ENCODE measurements around the gene CBX8.

CBX8 gene

DNA sequence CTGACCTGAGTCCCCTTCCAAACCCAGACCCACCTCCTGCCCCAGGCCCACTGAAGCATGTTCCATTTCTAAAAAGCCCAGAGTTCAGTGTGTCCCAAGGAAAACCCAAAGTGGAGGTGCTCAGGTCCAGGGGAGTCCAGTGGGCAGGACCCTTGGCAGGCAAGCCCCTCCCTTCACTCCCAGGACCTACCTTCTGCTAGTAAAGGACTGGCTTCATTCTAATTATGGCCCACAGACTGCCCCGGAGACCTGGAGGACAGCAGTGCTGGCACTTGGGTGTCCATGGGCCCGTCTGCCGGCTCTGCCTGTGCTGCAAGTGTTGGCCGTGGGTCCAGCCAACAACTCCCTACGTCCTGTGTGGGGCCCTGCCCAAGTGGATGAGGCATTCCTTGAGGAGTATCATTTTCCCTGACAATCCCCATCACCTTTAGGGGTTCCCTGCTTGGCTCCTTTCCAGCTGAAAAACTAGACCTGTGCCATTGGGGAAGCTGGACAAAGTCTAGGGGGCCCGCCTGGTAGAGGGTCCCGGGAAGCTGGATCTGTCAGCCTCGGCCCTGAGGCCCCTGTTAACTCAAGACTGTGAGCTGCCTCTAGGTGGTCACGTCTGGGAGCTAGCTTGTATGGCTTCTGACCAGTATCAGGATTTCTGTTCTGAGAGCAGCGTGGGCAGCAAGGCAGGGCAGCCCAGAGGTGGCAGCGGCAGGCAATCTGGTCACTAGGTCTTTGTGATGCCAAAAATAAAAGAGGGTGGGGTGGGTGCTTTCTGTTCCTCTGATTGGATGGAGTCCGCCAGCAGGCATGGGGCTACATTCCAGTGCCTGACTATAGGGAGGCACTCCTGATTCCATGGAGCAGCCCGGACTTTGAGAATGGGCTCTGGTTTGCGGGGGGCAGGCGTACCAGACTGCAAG, 10.7 kb downstream of the CBX8 start:
- Mint-ChIP-seq H3K4me1 (peaks cover 8% of the 10 kb centered on the region), H3K36me3 (no peaks in the 10 kb centered on the region), H3K27ac (no peak overlapping the region), H3K27me3 (peaks cover 46% of the 10 kb centered on the region), H3K4me3 (no peak overlapping the region), H3K9me3 (no peaks in the 10 kb centered on the region)

DNA sequence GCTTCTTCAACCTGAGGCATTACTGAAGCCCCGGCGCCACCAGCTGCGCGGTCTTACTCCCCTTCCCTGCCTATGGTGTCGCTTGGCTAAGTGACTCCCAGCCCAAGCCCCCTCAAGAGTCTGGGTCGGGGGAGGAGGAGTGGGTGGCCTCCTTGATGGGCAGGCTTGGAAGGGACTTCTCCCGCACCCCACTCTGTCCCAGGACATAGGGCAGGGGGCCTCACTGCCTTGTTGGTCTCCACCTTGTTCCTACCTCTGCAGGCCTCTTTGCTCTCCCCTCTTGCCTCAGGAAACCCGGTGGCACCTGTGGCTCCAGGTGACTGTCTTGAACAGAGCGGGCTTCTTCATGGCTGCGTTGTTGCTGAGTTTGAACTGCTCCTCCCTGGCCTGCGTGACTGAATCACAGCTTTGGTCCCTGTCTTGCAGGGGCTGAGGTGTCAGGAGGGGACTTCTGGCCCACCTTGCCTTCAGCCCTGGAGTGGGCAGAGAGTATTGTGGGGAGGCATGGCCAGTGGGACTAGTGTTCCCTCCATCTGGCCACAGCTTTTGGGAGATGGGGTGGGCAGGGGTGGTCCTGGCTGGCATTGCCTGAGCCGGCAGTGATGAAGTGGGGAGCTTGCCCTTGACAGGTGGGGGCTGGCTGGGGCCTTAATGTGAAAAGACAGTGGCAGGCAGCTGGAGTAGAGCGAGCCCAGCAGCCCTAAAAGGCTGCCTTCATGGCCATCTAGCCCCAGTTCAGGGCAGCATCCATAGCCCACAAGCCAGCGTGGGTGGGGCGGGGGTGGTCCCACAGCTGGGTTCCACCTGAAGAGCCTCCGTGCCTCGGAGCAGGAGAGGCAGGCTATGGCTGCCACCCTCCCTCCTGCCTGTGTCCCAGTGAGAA, 11.6 kb downstream of the CBX8 start:
- peaks cover 8% of the 10 kb centered on the region for H3K4me1 Mint-ChIP-seq
- no peak overlapping the region for H3K4me3 Mint-ChIP-seq
- H3K27ac Mint-ChIP-seq = no peak overlapping the region
- no peaks in the 10 kb centered on the region for H3K9me3 Mint-ChIP-seq
- peaks cover 52% of the 10 kb centered on the region for H3K27me3 Mint-ChIP-seq
- H3K36me3 Mint-ChIP-seq = no peaks in the 10 kb centered on the region

DNA sequence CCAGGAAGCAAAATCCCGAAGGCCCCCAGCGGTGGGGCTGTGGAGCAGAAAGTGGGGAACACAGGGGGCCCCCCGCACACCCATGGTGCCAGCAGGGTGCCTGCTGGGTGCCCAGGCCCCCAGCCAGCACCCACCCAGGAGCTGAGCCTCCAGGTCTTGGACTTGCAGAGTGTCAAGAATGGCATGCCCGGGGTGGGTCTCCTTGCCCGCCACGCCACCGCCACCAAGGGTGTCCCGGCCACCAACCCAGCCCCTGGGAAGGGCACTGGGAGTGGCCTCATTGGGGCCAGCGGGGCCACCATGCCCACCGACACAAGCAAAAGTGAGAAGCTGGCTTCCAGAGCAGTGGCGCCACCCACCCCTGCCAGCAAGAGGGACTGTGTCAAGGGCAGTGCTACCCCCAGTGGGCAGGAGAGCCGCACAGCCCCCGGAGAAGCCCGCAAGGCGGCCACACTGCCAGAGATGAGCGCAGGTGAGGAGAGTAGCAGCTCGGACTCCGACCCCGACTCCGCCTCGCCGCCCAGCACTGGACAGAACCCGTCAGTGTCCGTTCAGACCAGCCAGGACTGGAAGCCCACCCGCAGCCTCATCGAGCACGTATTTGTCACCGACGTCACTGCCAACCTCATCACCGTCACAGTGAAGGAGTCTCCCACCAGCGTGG, 12.4 kb downstream of the CBX8 start:
- Mint-ChIP-seq H3K4me3 (no peak overlapping the region), H3K4me1 (peaks cover 8% of the 10 kb centered on the region), H3K9me3 (no peaks in the 10 kb centered on the region), H3K27me3 (peaks cover 57% of the 10 kb centered on the region), H3K27ac (no peak overlapping the region), H3K36me3 (no peaks in the 10 kb centered on the region)

DNA sequence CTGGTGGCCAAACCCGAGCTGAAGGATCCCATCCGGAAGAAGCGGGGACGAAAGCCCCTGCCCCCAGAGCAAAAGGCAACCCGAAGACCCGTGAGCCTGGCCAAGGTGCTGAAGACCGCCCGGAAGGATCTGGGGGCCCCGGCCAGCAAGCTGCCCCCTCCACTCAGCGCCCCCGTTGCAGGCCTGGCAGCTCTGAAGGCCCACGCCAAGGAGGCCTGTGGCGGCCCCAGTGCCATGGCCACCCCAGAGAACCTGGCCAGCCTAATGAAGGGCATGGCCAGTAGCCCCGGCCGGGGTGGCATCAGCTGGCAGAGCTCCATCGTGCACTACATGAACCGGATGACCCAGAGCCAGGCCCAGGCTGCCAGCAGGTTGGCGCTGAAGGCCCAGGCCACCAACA, 13.0 kb downstream of the CBX8 start:
- H3K4me1 Mint-ChIP-seq = peaks cover 11% of the 10 kb centered on the region
- H3K27ac Mint-ChIP-seq = no peak overlapping the region
- H3K4me3 Mint-ChIP-seq = no peak overlapping the region
- peaks cover 56% of the 10 kb centered on the region for H3K27me3 Mint-ChIP-seq
- H3K9me3 Mint-ChIP-seq = no peaks in the 10 kb centered on the region
- H3K36me3 Mint-ChIP-seq = no peaks in the 10 kb centered on the region

DNA sequence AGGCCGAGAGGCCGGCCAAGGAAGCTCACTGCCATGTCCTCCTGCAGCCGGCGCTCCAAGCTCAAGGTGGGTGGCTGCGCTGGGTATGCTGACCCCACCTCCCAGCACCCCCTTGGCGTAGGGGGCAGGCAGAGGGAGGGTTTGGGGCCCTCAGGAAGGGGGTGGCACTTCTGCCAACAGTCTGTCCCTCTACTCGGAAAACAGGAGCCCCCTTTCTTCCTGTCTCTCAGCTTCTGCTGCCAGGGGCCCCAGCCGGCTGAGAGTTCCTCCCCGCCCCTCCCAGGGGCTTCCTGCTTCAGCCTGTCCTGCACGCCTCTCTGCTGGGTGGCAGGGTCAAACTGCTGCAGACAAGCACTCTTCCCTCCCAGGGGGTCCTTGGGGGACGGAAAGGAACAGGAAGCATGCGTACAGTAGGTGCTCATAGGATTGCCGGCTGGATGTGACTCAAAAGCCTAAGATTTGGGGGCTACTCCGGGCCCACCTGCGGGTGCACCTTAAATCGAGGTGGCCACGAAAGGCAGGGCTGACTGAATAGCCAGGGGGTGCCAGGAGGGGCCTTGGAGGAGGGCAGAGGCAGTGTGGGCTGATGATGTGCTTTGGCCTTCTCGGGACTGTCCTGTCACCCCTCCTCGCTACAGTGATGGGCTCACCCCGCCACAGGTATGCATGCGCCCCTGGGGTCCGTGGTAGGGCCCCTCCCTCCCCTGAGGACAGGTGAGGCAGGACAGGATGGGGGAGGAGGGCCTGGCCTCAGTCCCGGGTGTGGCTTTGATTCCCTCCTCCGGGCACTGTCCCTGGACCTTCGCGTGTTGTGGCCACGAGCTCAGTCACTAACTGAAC, 14.9 kb downstream of the CBX8 start:
- peaks cover 17% of the 10 kb centered on the region for H3K4me1 Mint-ChIP-seq
- no peak overlapping the region for H3K4me3 Mint-ChIP-seq
- H3K27ac Mint-ChIP-seq = no peak overlapping the region
- H3K36me3 Mint-ChIP-seq = no peaks in the 10 kb centered on the region
- H3K9me3 Mint-ChIP-seq = no peaks in the 10 kb centered on the region
- H3K27me3 Mint-ChIP-seq = peaks cover 45% of the 10 kb centered on the region

DNA sequence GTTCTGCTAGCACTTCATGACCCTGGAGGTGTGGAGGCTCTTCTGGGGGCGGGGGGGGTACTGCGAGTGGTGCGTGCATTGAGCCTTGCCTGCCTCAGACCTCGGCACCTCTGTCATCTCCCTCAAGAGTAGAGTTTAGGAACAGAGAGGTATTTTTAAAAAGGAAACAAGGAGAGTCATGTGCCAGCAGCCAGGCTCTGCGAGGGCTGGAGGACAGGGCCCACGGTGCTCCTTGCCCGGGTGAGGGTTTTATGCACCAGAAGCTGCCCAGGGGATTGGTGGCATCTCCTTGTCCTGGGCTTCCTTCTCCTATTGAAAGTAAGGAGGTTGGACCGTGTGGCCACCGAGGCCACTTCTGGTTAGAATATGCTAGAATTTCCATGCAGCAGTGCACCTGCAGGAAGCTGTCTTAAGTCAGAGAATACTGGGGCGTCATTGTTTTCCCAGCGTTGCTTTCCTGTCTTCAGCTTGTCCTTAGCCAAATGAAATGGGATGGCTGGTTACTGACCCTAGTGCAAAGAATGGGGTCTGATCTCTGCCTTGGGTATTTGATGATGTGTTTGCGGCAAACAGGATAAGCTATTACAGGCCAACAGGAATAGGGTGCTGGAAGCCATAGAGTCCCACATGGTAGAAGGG, 15.7 kb downstream of the CBX8 start:
- peaks cover 22% of the 10 kb centered on the region for H3K4me1 Mint-ChIP-seq
- no peaks in the 10 kb centered on the region for H3K36me3 Mint-ChIP-seq
- H3K9me3 Mint-ChIP-seq = no peaks in the 10 kb centered on the region
- H3K27me3 Mint-ChIP-seq = peaks cover 48% of the 10 kb centered on the region
- H3K27ac Mint-ChIP-seq = no peak overlapping the region
- H3K4me3 Mint-ChIP-seq = no peak overlapping the region

DNA sequence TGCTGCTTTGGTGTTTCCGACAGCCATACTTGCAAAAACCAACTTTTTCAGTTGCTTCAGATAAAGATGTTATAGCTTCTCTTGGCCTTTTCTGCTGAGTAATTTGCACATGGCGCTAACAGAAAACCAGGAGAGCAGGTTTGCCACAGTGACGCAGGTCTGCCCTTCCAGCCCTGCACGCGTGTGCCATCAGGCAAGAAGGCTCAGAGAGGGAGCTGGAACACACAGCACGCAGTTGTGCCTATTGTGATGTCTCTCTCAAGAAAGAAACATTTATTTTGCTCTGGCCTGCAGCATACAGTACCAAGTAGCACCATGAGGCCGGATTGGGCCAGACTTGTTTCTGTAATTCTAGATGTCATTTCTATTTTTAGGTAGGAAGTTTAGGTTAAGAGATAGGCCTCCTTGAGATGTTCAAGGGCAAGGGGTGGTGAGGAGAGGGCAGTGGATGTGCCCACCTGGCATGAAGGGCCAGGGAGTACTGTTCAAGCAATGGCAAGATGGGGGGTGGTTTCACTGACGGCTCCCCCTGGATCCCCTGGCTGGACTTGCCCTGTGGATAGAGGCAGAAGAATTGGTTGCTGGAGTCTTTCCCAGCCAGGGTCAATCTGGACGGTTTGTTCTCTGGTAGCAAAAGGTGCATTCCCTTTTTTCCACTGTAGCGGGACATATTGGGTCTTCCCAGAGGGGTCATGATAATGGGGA, 17.1 kb downstream of the CBX8 start:
- H3K4me1 Mint-ChIP-seq = peaks cover 22% of the 10 kb centered on the region
- no peak overlapping the region for H3K27ac Mint-ChIP-seq
- no peaks in the 10 kb centered on the region for H3K9me3 Mint-ChIP-seq
- no peaks in the 10 kb centered on the region for H3K36me3 Mint-ChIP-seq
- H3K4me3 Mint-ChIP-seq = peak overlapping the region; percentile 77
- peaks cover 53% of the 10 kb centered on the region for H3K27me3 Mint-ChIP-seq

DNA sequence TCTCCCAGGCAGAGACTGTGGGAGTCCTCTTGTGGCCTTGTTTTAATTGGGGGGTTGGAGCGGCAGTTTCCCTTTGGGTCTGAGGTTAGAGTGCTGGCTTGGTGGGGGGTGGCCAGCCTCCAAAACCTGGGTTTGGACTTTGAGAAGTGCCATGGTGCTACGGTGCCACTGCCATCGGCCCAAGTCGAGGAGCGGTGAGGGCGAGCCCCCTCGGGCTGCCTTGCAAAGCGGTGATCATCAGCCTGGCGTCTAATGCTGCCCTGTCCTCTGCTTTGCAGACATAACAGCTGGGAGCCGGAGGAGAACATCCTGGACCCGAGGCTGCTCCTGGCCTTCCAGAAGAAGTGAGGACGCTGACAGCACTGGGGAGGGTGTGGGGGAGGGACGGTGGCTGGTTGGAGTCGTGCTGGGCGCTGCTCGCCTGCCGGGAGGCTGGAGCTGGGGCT, 17.8 kb downstream of the CBX8 start:
- Mint-ChIP-seq H3K4me3 (peak overlapping the region; percentile 77), H3K4me1 (peaks cover 22% of the 10 kb centered on the region), H3K36me3 (no peaks in the 10 kb centered on the region), H3K27ac (peak overlapping the region; percentile 59), H3K9me3 (no peaks in the 10 kb centered on the region), H3K27me3 (peaks cover 59% of the 10 kb centered on the region)

DNA sequence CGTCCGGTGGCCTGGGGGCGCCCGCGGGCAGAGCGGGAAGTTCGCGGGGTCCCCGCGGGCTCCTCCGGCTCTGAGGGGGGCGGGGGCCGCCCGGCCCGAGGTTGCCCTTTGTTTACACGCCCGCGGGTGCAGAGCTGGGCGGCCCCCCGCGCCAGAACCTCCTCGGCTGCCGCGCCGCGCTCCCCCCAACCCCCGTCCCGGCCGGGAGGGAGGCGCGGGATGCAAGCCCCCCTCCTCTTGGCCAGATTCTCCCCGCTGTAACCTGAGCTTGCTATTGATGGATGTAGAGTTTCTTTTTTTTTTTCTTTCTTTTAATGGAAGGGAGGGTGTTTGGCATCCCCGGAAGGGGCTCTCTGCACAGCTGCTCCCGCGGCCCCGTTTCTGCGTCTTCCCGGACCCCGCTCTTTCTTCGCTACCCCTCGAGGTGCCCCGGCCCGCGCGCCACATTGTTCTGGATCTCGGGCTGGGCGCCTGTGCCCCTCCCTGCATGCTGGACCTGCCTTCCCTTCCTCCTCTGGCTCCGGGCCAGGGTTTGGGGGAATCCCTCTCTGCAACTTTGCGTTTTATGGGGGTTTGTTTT, 18.3 kb downstream of the CBX8 start:
- Mint-ChIP-seq H3K4me3 (peak overlapping the region; percentile 77), H3K9me3 (no peaks in the 10 kb centered on the region), H3K4me1 (peaks cover 22% of the 10 kb centered on the region), H3K27me3 (peaks cover 62% of the 10 kb centered on the region), H3K36me3 (no peaks in the 10 kb centered on the region), H3K27ac (peak overlapping the region; percentile 59)

DNA sequence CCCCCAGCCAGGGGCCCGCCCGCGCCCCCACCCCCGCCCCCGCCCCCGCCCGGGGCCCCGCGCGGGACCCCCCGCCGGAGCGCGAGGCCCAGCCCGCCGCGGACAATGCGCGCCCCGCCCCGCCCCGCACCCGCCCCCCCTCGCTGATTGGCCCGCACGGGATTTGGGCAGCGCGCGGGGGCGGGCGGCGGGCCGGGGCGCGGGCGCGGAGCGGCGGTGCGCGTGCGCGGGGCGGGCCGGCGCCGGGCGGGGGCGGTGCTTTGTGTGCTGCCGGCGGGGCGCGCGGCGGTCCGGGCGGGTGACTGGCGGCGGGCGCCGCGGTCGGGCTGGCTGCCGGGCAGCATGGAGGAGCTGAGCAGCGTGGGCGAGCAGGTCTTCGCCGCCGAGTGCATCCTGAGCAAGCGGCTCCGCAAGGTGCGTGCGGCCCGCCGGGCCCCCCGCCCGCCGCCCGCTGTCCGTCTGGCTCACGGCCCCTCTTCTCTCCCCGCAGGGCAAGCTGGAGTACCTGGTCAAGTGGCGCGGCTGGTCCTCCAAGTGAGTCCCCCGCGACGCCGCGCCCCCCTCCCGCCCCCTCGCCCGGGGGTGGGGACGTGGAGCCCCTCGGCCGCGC, 18.9 kb downstream of the CBX8 start, which contains the start of gene CBX2:
CBX2 (plus strand) TSS at position 255 of the 610 bp plus-strand sequence; CDS start at position 343, 88 bp downstream.
- H3K27me3 Mint-ChIP-seq = peaks cover 61% of the 10 kb centered on the region
- H3K27ac Mint-ChIP-seq = peak within 1 kb of the TSS; percentile 59
- H3K36me3 Mint-ChIP-seq = no peaks in the 10 kb centered on the region
- peaks cover 22% of the 10 kb centered on the region for H3K4me1 Mint-ChIP-seq
- peak within 1 kb of the TSS; percentile 77 for H3K4me3 Mint-ChIP-seq
- H3K9me3 Mint-ChIP-seq = no peaks in the 10 kb centered on the region

DNA sequence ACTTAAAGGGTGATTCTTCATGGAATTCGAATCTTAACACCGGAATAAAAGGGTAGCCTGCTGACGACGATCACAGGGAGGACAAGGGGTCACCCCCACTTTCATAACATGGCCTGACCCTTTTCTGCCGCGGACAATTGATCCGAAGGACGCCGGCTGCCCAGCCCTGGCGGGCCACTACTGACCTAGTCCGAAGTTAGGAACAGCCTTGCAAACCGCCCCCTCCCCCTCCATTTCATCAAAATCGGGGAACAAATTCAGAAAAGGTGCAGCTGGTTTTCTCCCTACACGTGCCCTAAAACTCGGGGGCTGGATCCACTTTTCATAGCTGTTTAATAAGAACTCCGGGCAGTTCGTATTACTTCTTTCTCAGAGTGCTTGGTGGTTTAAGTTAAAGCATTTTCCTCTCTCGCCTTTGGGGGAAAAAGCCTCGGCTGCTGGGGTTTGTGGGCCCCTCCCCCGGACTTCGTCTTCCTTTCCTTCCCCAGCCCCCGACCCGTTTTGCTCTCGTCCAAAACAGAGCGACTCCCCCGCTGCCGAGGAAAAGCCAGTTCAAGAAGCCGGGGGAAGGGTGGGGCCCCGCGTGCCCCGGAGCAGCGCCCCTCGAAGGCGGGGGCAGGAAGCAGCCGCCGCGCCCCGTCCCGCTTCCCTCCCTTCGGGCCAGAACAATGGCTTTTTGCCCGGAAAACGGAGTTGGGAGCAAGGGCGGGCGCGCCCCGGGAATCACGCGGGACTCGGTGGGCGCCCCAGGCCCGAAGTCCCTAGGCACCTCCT, 19.6 kb downstream of the CBX8 start:
- Mint-ChIP-seq H3K4me3 (peak overlapping the region; percentile 67), H3K27ac (no peak overlapping the region), H3K4me1 (peaks cover 22% of the 10 kb centered on the region), H3K27me3 (peaks cover 58% of the 10 kb centered on the region), H3K36me3 (no peaks in the 10 kb centered on the region), H3K9me3 (no peaks in the 10 kb centered on the region)

DNA sequence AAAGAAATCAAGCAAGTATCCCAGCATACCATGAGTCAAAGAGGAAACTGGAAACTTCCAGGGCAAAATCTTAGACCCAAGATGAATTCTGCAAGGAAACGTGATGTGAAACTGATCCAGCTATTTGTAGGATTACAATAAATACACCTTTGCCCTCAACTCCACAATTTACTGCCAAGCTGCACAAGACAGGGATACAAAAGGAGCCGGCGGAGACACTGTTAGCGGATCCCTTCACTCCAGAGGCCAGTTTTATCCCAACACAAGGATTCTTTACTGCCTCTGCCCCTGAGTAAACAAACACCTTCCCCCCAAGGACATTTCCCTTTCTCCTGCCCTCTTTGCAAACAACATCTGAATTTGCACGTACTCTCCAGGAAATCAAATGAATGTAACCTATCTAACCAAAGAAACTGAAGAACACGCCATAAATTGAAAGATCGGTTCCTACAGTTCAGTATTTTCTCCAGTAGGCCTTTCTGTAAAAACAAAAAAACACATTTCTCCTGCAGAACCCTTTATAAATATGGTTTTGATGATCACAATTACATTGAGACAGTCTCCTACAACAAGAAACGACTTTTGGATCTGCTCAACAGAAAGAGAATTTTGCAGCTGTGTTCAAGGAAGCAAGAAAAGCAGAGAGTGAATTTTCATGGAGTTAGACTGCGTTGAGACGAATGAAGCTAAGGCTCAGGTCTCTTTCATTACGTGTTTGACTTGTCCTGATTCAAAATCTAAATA, 20.3 kb downstream of the CBX8 start:
- H3K36me3 Mint-ChIP-seq = no peaks in the 10 kb centered on the region
- peak overlapping the region; percentile 67 for H3K4me3 Mint-ChIP-seq
- H3K27me3 Mint-ChIP-seq = peaks cover 56% of the 10 kb centered on the region
- H3K9me3 Mint-ChIP-seq = no peaks in the 10 kb centered on the region
- peaks cover 21% of the 10 kb centered on the region for H3K4me1 Mint-ChIP-seq
- H3K27ac Mint-ChIP-seq = peak overlapping the region; percentile 24
